GM12878 (cell line): Measurements from ENCODE around the gene ADCY7.

Experiments used
- BCL11A ChIP-seq: IDR thresholded peaks from 2 replicates; pipeline ENCODE4 v1.6.1; 2011; ENCODE audit warnings: low read depth, low read length
- CTCF ChIP-seq, 3 experiments: IDR thresholded peaks in 2 of 3; conservative IDR thresholded peaks in 1 of 3; 2 replicates each; pipeline ENCODE4 v1.5.1; 2011; ENCODE audit warnings: low read depth in 3 of 3, low read length in 3 of 3, mild to moderate bottlenecking in 3 of 3, control low read depth in 2 of 3, moderate library complexity in 2 of 3, inconsistent platforms in 1 of 3, mixed read lengths in 1 of 3; ENCODE audit not compliant: control insufficient read depth in 2 of 3, insufficient read depth in 1 of 3; ENCODE audit errors: extremely low read depth in 1 of 3
- EP300 ChIP-seq, 2 experiments: fragments of 150-350 bp in 1 of 2; IDR thresholded peaks; 2 replicates each; pipeline ENCODE4 v1.6.1; 2011 to 2012; ENCODE audit warnings: low read depth in 2 of 2, low read length in 2 of 2, borderline replicate concordance in 1 of 2, improper control_type of control experiment in 1 of 2, inconsistent platforms in 1 of 2; ENCODE audit not compliant: control insufficient read depth in 1 of 2
- HDGF ChIP-seq: fragments of 450-650 bp; IDR thresholded peaks from 2 replicates; pipeline ENCODE4 v1.6.1; 2016; ENCODE audit warnings: antibody characterized with exemption
- KAT2A ChIP-seq: conservative IDR thresholded peaks from 2 replicates; pipeline ENCODE4 v1.6.1; 2011; ENCODE audit warnings: low read depth, low read length; ENCODE audit not compliant: control insufficient read depth
- NFIC ChIP-seq: IDR thresholded peaks from 2 replicates; pipeline ENCODE4 v1.6.1; 2012; ENCODE audit warnings: low read depth, mild to moderate bottlenecking, inconsistent platforms, low read length, moderate library complexity
- POLR2AphosphoS5 ChIP-seq: IDR thresholded peaks from 2 replicates; pipeline ENCODE4 v1.6.1; 2011; ENCODE audit warnings: mild to moderate bottlenecking, low read length, inconsistent platforms
- SPI1 ChIP-seq: IDR thresholded peaks from 2 replicates; pipeline ENCODE4 v1.6.1; 2011; ENCODE audit warnings: low read depth, mild to moderate bottlenecking, low read length, moderate library complexity, borderline replicate concordance; ENCODE audit not compliant: insufficient read depth
- STAT1 ChIP-seq: fragments of 450-650 bp; conservative IDR thresholded peaks from 2 replicates; pipeline ENCODE4 v1.6.1; 2014; ENCODE audit warnings: antibody characterized with exemption, mild to moderate bottlenecking
- TAF1 ChIP-seq: IDR thresholded peaks from 2 replicates; pipeline ENCODE4 v1.6.1; 2011; ENCODE audit warnings: mild to moderate bottlenecking, low read depth, low read length, borderline replicate concordance

- TF ChIP-seq CTCF (IDR thresholded peaks at IDR 0.05 in 2 of 3, conservative IDR thresholded peaks at IDR 0.05 in 1 of 3; ENCODE audit: control insufficient read depth in 2 of 3, extremely low read depth in 1 of 3, insufficient read depth in 1 of 3, low read depth in 3 of 3, low read length in 3 of 3) (no peak), STAT1 (no peak), BCL11A (no peak), POLR2AphosphoS5 (0 out of 2 replicates have a peak, but pooled peaks have one; percentile 48), HDGF (no peak), NFIC (no peak), SPI1 (no peak), TAF1 (no peak), KAT2A (no peak), EP300 (IDR thresholded peaks at IDR 0.05; ENCODE audit: borderline replicate concordance in 1 of 2, control insufficient read depth in 1 of 2, low read depth in 2 of 2, low read length in 2 of 2) (no peak; a peak in 1 of 4 replicates)
Observed at GRCh38 chr16:50274326-50275097, 8.2 kb downstream of the ADCY7 start.
